DND-41 (cell line): Measurements from ENCODE around the gene TBCD.

Experiments
- ATAC-seq: fragments of 200-7000 bp; cut with Tn5 transposase; 3 replicates; pipeline ENCODE4 v1.9.1; 2021; ENCODE audit warnings: low read depth; ENCODE audit not compliant: insufficient read depth
- DNase-seq: peaks from one replicate; pipeline ENCODE4 v3.0.0-alpha.2; 2020
- H2AFZ ChIP-seq: 2 replicates; pipeline ENCODE4 v1.6.0; 2012; ENCODE audit warnings: low read depth, low read length
- H3K27ac ChIP-seq: 2 replicates; pipeline ENCODE4 v1.5.1; 2012; ENCODE audit warnings: low read length, inconsistent platforms
- H3K27me3 ChIP-seq: fragments of 200-600 bp; sonication (generic); 2 replicates; pipeline ENCODE4 v1.6.0; 2012; ENCODE audit warnings: low read length, mild to moderate bottlenecking, inconsistent platforms; ENCODE audit not compliant: insufficient read depth, poor library complexity
- H3K36me3 ChIP-seq: 2 replicates; pipeline ENCODE4 v1.5.1; 2012; ENCODE audit warnings: low read length, inconsistent platforms; ENCODE audit not compliant: insufficient read depth
- H3K4me1 ChIP-seq: 2 replicates; pipeline ENCODE4 v1.5.1; 2012; ENCODE audit warnings: mild to moderate bottlenecking, low read length; ENCODE audit not compliant: insufficient read depth
- H3K4me2 ChIP-seq: 2 replicates; pipeline ENCODE4 v1.6.0; 2012; ENCODE audit warnings: mild to moderate bottlenecking, moderate library complexity, low read length, inconsistent platforms; ENCODE audit not compliant: insufficient read depth
- H3K4me3 ChIP-seq, 2 experiments: fragments of 200-600 bp in 1 of 2; shearing (Covaris generic) in 1 of 2; 2 replicates each; pipeline ENCODE4 v1.5.1; 2012 to 2016; ENCODE audit warnings: inconsistent platforms in 2 of 2, low read length in 2 of 2, mild to moderate bottlenecking in 2 of 2, low read depth in 1 of 2, moderate library complexity in 1 of 2
- H3K79me2 ChIP-seq: 2 replicates; pipeline ENCODE4 v1.6.0; 2012; ENCODE audit warnings: low read length, inconsistent platforms; ENCODE audit not compliant: insufficient read depth
- H3K9ac ChIP-seq: 2 replicates; pipeline ENCODE4 v1.6.0; 2012; ENCODE audit warnings: low read depth, mild to moderate bottlenecking, inconsistent platforms, low read length, moderate library complexity
- H3K9me3 ChIP-seq: 2 replicates; pipeline ENCODE4 v1.5.1; 2012; ENCODE audit warnings: low read length, moderate library complexity, mild to moderate bottlenecking, inconsistent platforms; ENCODE audit not compliant: insufficient read depth, severe bottlenecking
- H4K20me1 ChIP-seq: 2 replicates; pipeline ENCODE4 v1.6.0; 2012; ENCODE audit warnings: low read length; ENCODE audit not compliant: insufficient read depth
- EZH2 ChIP-seq: IDR thresholded peaks from 3 replicates; pipeline ENCODE4 v1.6.1; 2012; ENCODE audit warnings: borderline replicate concordance, low read depth, mild to moderate bottlenecking, moderate library complexity, low read length, inconsistent platforms; ENCODE audit not compliant: severe bottlenecking
- TF ChIP-seq, protein P1 (sequence below): IDR thresholded peaks from 2 replicates; pipeline ENCODE4 v1.5.1; 2012; ENCODE audit warnings: borderline replicate concordance, low read length, moderate library complexity, mild to moderate bottlenecking; ENCODE audit not compliant: poor library complexity, severe bottlenecking; ENCODE audit errors: extremely low read depth

TBCD gene

DNA sequence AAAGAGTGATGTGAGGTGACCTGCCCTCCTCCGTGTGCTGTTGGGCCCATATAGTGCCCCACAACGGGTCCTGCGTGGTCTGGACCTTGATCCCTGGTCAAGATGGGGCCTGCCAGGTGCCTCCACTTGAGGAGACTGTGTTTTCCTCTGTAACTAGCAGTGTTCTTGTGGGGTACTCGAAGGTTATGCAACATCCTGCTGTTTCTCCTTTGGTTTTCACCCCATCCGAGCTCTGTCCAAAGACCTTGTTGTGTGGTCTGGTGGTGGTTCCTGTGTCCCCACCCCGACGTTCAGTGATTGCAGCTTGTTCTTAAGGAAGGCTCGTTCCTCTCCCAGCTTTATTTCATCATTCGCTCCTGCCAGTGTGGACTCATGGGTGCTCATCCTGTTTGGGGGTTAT lies 126.7 kb downstream of the TBCD start:
- DNase-seq (no peak), ATAC-seq (no peak)
- Histone ChIP-seq H4K20me1 (peaks cover 8% of the 10 kb centered on the region; the same call in 1 of the 2 replicates), H3K4me1 (peaks cover 90% of the 10 kb centered on the region), H3K27ac (peak overlapping the region; percentile 100), H3K9me3 (no peaks in the 10 kb centered on the region), H3K79me2 (peaks cover 97% of the 10 kb centered on the region), H2AFZ (no peak overlapping the region), H3K9ac (no peak overlapping the region), H3K27me3 (no peaks in the 10 kb centered on the region), H3K4me2 (no peak overlapping the region), H3K36me3 (peaks cover 64% of the 10 kb centered on the region), H3K4me3 (no peak overlapping the region)
- no peak for TF ChIP-seq EZH2
- TF ChIP-seq, protein P1, sequence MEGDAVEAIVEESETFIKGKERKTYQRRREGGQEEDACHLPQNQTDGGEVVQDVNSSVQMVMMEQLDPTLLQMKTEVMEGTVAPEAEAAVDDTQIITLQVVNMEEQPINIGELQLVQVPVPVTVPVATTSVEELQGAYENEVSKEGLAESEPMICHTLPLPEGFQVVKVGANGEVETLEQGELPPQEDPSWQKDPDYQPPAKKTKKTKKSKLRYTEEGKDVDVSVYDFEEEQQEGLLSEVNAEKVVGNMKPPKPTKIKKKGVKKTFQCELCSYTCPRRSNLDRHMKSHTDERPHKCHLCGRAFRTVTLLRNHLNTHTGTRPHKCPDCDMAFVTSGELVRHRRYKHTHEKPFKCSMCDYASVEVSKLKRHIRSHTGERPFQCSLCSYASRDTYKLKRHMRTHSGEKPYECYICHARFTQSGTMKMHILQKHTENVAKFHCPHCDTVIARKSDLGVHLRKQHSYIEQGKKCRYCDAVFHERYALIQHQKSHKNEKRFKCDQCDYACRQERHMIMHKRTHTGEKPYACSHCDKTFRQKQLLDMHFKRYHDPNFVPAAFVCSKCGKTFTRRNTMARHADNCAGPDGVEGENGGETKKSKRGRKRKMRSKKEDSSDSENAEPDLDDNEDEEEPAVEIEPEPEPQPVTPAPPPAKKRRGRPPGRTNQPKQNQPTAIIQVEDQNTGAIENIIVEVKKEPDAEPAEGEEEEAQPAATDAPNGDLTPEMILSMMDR: no peak

DNA sequence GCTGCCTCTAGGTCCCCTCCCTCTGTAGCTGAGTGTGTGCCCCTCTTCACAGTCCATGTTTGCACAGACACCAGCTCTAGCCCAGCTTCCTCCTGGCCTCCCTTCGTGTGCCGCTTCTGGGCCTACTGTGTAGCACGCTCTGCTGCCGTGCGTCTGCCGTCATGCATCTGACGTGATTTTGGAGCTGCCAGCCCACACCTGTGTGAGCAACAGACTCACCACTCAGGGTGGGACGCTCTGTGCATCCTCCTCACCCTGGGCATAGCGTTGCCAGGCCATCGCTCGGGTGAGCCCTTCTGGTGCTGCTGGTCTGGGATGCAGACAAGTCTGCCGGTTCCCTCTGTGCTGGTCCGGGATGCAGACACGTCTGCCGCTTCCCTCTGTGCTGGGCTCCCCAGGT lies 127.4 kb downstream of the TBCD start:
- TF ChIP-seq, protein P1: no peak
- TF ChIP-seq EZH2: no peak
- no peak for DNase-seq
- no peak overlapping the region for H2AFZ ChIP-seq
- no peaks in the 10 kb centered on the region for H3K27me3 ChIP-seq
- H3K79me2 ChIP-seq: peaks cover 97% of the 10 kb centered on the region
- H3K9me3 ChIP-seq: no peaks in the 10 kb centered on the region
- peak overlapping the region; percentile 100 for H3K27ac ChIP-seq
- H3K4me3 ChIP-seq: no peak overlapping the region
- no peak for ATAC-seq
- peak overlapping the region; percentile 13; the same call in 1 of the 2 replicates for H3K9ac ChIP-seq
- peaks cover 90% of the 10 kb centered on the region for H3K4me1 ChIP-seq
- no peak overlapping the region for H3K4me2 ChIP-seq
- H4K20me1 ChIP-seq: 0 out of 2 replicates have a peak, but pooled peaks cover 2% of the 10 kb centered on the region
- H3K36me3 ChIP-seq: peaks cover 62% of the 10 kb centered on the region

DNA sequence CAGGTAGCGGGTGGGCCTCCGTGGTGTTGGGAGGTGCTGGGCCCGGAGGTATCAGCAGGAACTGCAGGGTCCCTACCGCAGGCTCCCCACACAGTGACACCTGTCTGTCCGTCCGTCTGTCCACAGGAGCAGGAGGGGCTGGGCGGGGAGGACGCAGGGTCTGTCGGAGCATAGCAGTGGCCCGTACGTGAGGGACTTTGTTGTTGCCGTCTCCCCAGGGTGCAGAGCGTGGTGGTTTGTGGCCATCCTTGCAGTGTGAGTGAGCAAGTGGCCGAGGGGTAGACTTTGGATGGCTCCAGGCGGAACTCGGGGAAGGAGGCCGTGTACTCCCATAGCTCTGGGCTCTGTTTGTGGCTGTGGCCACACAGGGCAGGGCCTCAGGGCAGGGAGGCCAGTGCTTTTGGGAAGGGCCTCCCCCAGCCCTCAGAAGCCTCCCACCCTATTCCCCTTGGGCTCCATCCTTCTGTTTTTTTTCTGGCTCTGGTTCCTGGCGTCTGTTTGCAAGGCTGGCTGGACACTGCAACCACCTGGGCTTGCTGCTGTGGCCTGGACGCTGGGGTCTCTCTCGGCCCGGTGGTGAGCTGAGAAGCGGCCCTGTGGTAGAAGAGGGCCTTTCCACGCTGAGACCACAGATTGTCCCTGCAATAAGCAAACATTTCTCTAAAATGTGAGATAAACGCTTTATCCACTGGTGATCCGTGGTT lies 128.9 kb downstream of the TBCD start:
- H3K79me2 ChIP-seq: peaks cover 89% of the 10 kb centered on the region

More for the DNA sequence above, 128.9 kb downstream of the TBCD start:
- no peak overlapping the region for H2AFZ ChIP-seq
- H3K9ac ChIP-seq: peak overlapping the region; percentile 74
- H3K27ac ChIP-seq: peak overlapping the region; percentile 100
- H3K9me3 ChIP-seq: no peaks in the 10 kb centered on the region
- ATAC-seq (no peak), DNase-seq (no peak)
- peak overlapping the region in 1 of 2 experiments; percentile 36; a peak in 1 of 4 replicates for H3K4me3 ChIP-seq
- TF ChIP-seq, protein P1: no peak
- TF ChIP-seq EZH2: no peak
- H3K4me1 ChIP-seq: peaks cover 95% of the 10 kb centered on the region
- peak overlapping the region; percentile 92 for H3K4me2 ChIP-seq
- peaks cover 50% of the 10 kb centered on the region for H3K36me3 ChIP-seq
- no peaks in the 10 kb centered on the region for H3K27me3 ChIP-seq
- H4K20me1 ChIP-seq: no peaks in the 10 kb centered on the region
